Muscle layer of colon (tissue), 2 donors: ENCODE results near the gene MYL10.

Source experiments
- H3K27ac ChIP-seq: one replicate; pipeline ENCODE4 v1.7.0; 2013; ENCODE audit warnings: low read depth, mild to moderate bottlenecking, low read length, moderate library complexity
- H3K27me3 ChIP-seq, 2 donors: one replicate each; pipeline ENCODE4 v1.7.0; 2013; ENCODE audit warnings: low read length in 2 of 2, mild to moderate bottlenecking in 2 of 2; ENCODE audit not compliant: insufficient read depth in 2 of 2, control insufficient read depth in 1 of 2
- H3K36me3 ChIP-seq: one replicate; pipeline ENCODE4 v1.7.0; 2013; ENCODE audit warnings: mild to moderate bottlenecking, low read length; ENCODE audit not compliant: insufficient read depth
- H3K4me1 ChIP-seq: one replicate; pipeline ENCODE4 v1.7.0; 2013; ENCODE audit warnings: mild to moderate bottlenecking, low read length; ENCODE audit not compliant: insufficient read depth
- H3K4me3 ChIP-seq, 2 donors: one replicate each; pipeline ENCODE4 v1.7.0; 2013; ENCODE audit warnings: low read length in 2 of 2, low read depth in 1 of 2, mild to moderate bottlenecking in 1 of 2, moderate library complexity in 1 of 2
- H3K9ac ChIP-seq: one replicate; pipeline ENCODE4 v1.7.0; 2013; ENCODE audit warnings: low read length
- H3K9me3 ChIP-seq: one replicate; pipeline ENCODE4 v1.7.0; 2013; ENCODE audit warnings: mild to moderate bottlenecking, low read length
- donor health status: abdominal sarcoma.
- donor health status: Adenocarcinoma of cecum.

Gene MYL10

GRCh38 chr7:101668726-101669125, 39.6 kb upstream of the MYL10 start:
- Histone ChIP-seq H3K27me3 (no peaks in the 10 kb centered on the region), H3K36me3 (no peaks in the 10 kb centered on the region), H3K9ac (no peak overlapping the region), H3K4me1 (no peaks in the 10 kb centered on the region), H3K27ac (no peak overlapping the region), H3K9me3 (no peaks in the 10 kb centered on the region), H3K4me3 (no peak overlapping the region)

GRCh38 chr7:101667920-101668319, 38.8 kb upstream of the MYL10 start:
- no peak overlapping the region for H3K9ac ChIP-seq

DNA sequence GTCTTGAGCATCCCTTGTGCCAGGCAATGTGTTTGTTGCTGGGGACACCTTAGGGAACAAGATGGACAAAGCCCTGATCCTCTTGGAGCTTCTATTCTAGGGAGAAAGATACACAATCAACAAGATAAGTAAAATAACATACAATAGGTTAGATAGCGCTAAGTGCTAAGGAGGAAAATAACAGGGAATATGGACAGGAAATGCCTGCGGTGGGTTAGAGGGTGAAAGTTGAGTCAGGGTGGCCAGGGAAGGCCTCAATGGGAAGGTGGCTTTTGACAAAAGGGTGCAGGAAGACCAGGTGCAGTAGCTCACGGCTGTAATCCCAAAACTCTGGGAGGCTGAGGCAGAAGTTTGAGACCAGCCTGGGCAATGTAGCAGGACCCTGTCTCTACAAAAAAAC, 38.3 kb upstream of the MYL10 start:
- no peaks in the 10 kb centered on the region for H3K27me3 ChIP-seq
- no peaks in the 10 kb centered on the region for H3K4me1 ChIP-seq
- no peaks in the 10 kb centered on the region for H3K36me3 ChIP-seq
- H3K9me3 ChIP-seq: no peaks in the 10 kb centered on the region
- no peak overlapping the region for H3K27ac ChIP-seq
- no peak overlapping the region for H3K9ac ChIP-seq
- no peak overlapping the region for H3K4me3 ChIP-seq

More at GRCh38 chr7:101667920-101668319, 38.8 kb upstream of the MYL10 start:
- H3K27ac ChIP-seq: no peak overlapping the region
- H3K36me3 ChIP-seq: no peaks in the 10 kb centered on the region
- H3K4me3 ChIP-seq: no peak overlapping the region
- H3K27me3 ChIP-seq: no peaks in the 10 kb centered on the region
- no peaks in the 10 kb centered on the region for H3K9me3 ChIP-seq
- no peaks in the 10 kb centered on the region for H3K4me1 ChIP-seq

- no peaks in the 10 kb centered on the region for H3K9me3 ChIP-seq
- H3K4me1 ChIP-seq: no peaks in the 10 kb centered on the region
- H3K9ac ChIP-seq: no peak overlapping the region
- no peaks in the 10 kb centered on the region for H3K27me3 ChIP-seq
- H3K4me3 ChIP-seq: no peak overlapping the region
- no peak overlapping the region for H3K27ac ChIP-seq
- no peaks in the 10 kb centered on the region for H3K36me3 ChIP-seq
Observed at GRCh38 chr7:101666741-101667140, 37.6 kb upstream of the MYL10 start.

GRCh38 chr7:101666293-101666692, 37.2 kb upstream of the MYL10 start:
- no peaks in the 10 kb centered on the region for H3K36me3 ChIP-seq
- H3K4me1 ChIP-seq: no peaks in the 10 kb centered on the region
- no peak overlapping the region for H3K4me3 ChIP-seq
- no peaks in the 10 kb centered on the region for H3K27me3 ChIP-seq
- H3K27ac ChIP-seq: no peak overlapping the region
- no peaks in the 10 kb centered on the region for H3K9me3 ChIP-seq
- H3K9ac ChIP-seq: no peak overlapping the region

DNA sequence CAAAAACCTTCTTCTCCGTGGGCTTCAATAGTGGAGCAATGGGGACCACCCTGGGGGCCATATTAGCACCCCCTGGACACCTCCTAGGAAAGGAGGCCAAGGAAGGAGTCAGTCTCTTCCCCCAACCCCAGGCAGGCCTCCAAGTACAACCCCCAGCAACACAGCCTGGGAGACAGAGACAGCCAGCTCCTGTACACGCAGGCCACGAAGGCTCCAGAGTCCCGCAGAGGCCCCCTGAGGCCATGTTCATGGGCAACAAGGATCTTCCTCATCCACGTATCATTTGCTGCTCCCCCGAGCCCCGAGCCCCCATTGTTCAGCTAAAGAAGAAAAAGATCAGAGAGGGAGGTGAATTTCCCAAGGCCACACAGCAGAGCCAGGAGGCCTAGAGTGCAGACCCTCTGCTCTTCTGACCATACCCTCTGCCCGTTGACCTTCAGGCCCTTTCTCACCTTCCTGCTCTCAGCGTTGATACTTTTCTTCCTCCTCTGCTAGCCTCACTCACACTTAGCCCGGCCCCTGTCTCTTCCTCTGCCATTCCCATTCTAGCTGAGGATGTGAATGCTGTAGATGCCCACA, 35.9 kb upstream of the MYL10 start:
- Histone ChIP-seq H3K27me3 (no peaks in the 10 kb centered on the region), H3K36me3 (no peaks in the 10 kb centered on the region), H3K27ac (no peak overlapping the region), H3K9ac (no peak overlapping the region), H3K4me1 (no peaks in the 10 kb centered on the region), H3K9me3 (no peaks in the 10 kb centered on the region), H3K4me3 (no peak overlapping the region)

DNA sequence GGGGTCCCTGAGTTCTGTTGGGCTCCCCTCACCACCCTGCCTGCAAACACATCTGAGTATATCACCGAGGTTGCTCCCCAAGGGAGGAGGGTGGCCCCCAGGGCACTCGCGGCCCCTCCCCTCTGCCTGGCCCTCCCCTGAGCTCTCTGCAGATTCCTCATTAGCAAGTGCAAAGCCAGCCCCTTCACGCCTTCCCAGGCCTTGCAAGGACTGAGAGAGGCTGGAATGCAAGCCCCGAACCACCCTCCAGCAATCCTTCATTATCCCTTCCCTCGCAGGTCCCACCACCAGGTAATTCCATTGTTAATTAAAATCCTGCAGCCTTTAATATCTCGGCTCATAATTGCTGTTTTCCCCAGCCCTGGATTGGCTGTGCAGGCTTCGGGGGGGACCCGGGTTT, 35.3 kb upstream of the MYL10 start:
- Histone ChIP-seq H3K9ac (no peak overlapping the region), H3K4me1 (no peaks in the 10 kb centered on the region), H3K36me3 (no peaks in the 10 kb centered on the region), H3K9me3 (no peaks in the 10 kb centered on the region), H3K27me3 (no peaks in the 10 kb centered on the region), H3K27ac (no peak overlapping the region), H3K4me3 (no peak overlapping the region)

- no peaks in the 10 kb centered on the region for H3K9me3 ChIP-seq
- no peaks in the 10 kb centered on the region for H3K27me3 ChIP-seq
- no peaks in the 10 kb centered on the region for H3K36me3 ChIP-seq
- no peak overlapping the region for H3K9ac ChIP-seq
- H3K27ac ChIP-seq: no peak overlapping the region
- H3K4me3 ChIP-seq: no peak overlapping the region
- H3K4me1 ChIP-seq: no peaks in the 10 kb centered on the region
Observed at GRCh38 chr7:101663747-101664146, 34.7 kb upstream of the MYL10 start.

DNA sequence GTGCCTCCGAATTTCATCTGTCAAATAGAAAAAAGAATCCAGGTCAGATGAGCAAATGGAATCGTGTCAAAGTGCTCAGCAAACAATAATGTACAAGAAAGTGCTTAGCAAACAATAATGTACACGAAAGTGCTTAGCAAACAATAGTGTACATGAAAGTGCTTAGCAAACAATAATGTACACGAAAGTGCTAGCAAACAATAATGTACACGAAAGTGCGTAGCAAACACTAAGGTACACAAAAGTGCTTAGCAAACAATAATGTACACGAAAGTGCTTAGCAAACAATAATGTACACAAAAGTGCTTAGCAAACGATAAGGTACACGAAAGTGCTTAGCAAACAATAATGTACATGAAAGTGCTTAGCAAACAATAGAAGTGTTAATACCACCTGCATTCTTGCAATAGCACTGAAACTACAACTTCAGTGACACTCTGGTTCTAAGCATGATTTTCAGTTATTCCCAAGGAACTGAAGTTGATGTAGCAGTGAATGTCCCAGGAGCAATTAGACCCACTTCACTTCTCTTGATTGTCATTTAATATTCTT, 33.4 kb upstream of the MYL10 start:
- Histone ChIP-seq H3K9me3 (no peaks in the 10 kb centered on the region), H3K9ac (no peak overlapping the region), H3K4me3 (no peak overlapping the region), H3K27me3 (no peaks in the 10 kb centered on the region), H3K27ac (no peak overlapping the region), H3K4me1 (no peaks in the 10 kb centered on the region), H3K36me3 (no peaks in the 10 kb centered on the region)

- Histone ChIP-seq H3K9ac (no peak overlapping the region), H3K9me3 (no peaks in the 10 kb centered on the region), H3K4me3 (no peak overlapping the region), H3K27me3 (no peaks in the 10 kb centered on the region), H3K27ac (no peak overlapping the region), H3K36me3 (no peaks in the 10 kb centered on the region), H3K4me1 (no peaks in the 10 kb centered on the region)
Observed at GRCh38 chr7:101659706-101660105, 30.6 kb upstream of the MYL10 start.

DNA sequence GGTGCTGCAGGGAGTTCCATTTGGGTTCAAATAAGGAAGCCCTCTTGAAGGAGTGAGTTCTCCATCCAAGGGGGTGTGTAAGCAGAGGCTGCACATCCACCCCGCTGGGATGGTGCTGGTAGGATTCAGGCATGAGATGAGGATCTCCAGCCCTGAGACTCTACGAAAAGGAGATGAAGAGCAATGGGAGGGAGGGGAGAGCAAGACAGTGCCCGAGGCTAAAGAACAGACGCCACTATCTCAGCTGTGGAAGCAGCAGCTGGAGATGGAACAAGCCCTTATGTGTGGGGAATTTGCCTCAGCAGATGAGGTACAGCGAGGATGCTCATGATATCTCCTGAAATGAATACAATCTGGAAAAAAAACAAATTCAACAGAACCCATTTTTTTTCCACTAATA, 28.1 kb upstream of the MYL10 start:
- H3K4me3 ChIP-seq: no peak overlapping the region
- H3K36me3 ChIP-seq: no peaks in the 10 kb centered on the region

GRCh38 chr7:101651112-101651511, 22.0 kb upstream of the MYL10 start:
- Histone ChIP-seq H3K9me3 (no peaks in the 10 kb centered on the region), H3K4me1 (no peaks in the 10 kb centered on the region), H3K9ac (no peak overlapping the region), H3K36me3 (no peaks in the 10 kb centered on the region), H3K27me3 (peaks cover 0 to 8% of the 10 kb centered on the region in 2 donors), H3K4me3 (no peak overlapping the region), H3K27ac (no peak overlapping the region)

More for the DNA sequence above, 28.1 kb upstream of the MYL10 start:
- Histone ChIP-seq H3K27me3 (no peaks in the 10 kb centered on the region), H3K27ac (no peak overlapping the region), H3K4me1 (no peaks in the 10 kb centered on the region), H3K9ac (no peak overlapping the region), H3K9me3 (no peaks in the 10 kb centered on the region)
